WTC11 (cell line): Measurements from ENCODE around the gene CYB5D1. TPM values are rescaled to one million over a fixed set of nuclear protein-coding genes. Genes with fewer than 3 reads are reported as not detected.

ENCODE experiments used
- ATAC-seq: fragments of 200-7000 bp; cut with Tn5 transposase; 2 replicates; pipeline ENCODE4 v1.10.0; 2021; ENCODE audit warnings: mild to moderate bottlenecking, moderate library complexity
- CTCF ChIA-PET: fragments of 300-600 bp; sonication (Branson Sonifier 250); formaldehyde crosslinking; loops from one replicate; lab custom pipeline; 2021; ENCODE audit warnings: antibody characterized with exemption; lab: Charles Lee
- POLR2A ChIA-PET: fragments of 350-600 bp; sonication (Branson Sonifier 250); formaldehyde crosslinking; loops from one replicate; lab custom pipeline; 2021; ENCODE audit warnings: antibody characterized with exemption; lab: Charles Lee
- DNase-seq: peaks from one replicate; pipeline ENCODE4 v3.0.0; 2021; ENCODE audit warnings: low spot score
- H3K27ac Mint-ChIP-seq: 2 replicates; pipeline ENCODE4 v1.8.0; 2021; ENCODE audit warnings: mixed read lengths
- H3K27me3 Mint-ChIP-seq: 2 replicates; pipeline ENCODE4 v1.8.0; 2021; ENCODE audit warnings: low read depth, mild to moderate bottlenecking, moderate library complexity, mixed read lengths
- H3K36me3 Mint-ChIP-seq: 2 replicates; pipeline ENCODE4 v1.8.0; 2021; ENCODE audit warnings: mixed read lengths
- H3K4me1 Mint-ChIP-seq: 2 replicates; pipeline ENCODE4 v1.8.0; 2022; ENCODE audit warnings: mixed read lengths
- H3K4me3 Mint-ChIP-seq: 2 replicates; pipeline ENCODE4 v1.8.0; 2021; ENCODE audit warnings: mild to moderate bottlenecking, moderate library complexity, mixed read lengths
- H3K9me3 Mint-ChIP-seq: 2 replicates; pipeline ENCODE4 v1.8.0; 2021; ENCODE audit warnings: mixed read lengths
- CBFB ChIP-seq: sonication (generic); formaldehyde crosslinking; IDR thresholded peaks from 2 replicates; pipeline ENCODE4 v1.8.1; 2022; ENCODE audit warnings: mild to moderate bottlenecking, low read depth, missing genetic modification reagents
- GTF2I ChIP-seq: fragments of 250-450 bp; sonication (Bioruptor Pico); conservative IDR thresholded peaks from 2 replicates; pipeline ENCODE4 v1.4.0; 2021; ENCODE audit warnings: mild to moderate bottlenecking
- NR2C2 ChIP-seq: sonication (generic); formaldehyde crosslinking; IDR thresholded peaks from 2 replicates; pipeline ENCODE4 v1.8.0; 2022; ENCODE audit warnings: mild to moderate bottlenecking, missing genetic modification reagents
- RELA ChIP-seq: sonication (generic); formaldehyde crosslinking; IDR thresholded peaks from 2 replicates; pipeline ENCODE4 v1.8.1; 2022; ENCODE audit warnings: missing genetic modification reagents, mild to moderate bottlenecking, borderline replicate concordance
- TCF7 ChIP-seq: sonication (generic); formaldehyde crosslinking; IDR thresholded peaks from 2 replicates; pipeline ENCODE4 v1.8.0; 2022; ENCODE audit warnings: mild to moderate bottlenecking, low read depth, missing genetic modification reagents, moderate library complexity
- ZNF121 ChIP-seq: sonication (generic); formaldehyde crosslinking; IDR thresholded peaks from 2 replicates; pipeline ENCODE4 v1.8.0; 2023; ENCODE audit warnings: missing genetic modification reagents
- ZNF219 ChIP-seq: sonication (generic); formaldehyde crosslinking; IDR thresholded peaks from 2 replicates; pipeline ENCODE4 v1.8.0; 2023; ENCODE audit warnings: missing genetic modification reagents, mild to moderate bottlenecking, borderline replicate concordance
- ZNF232 ChIP-seq: sonication (generic); formaldehyde crosslinking; IDR thresholded peaks from 2 replicates; pipeline ENCODE4 v1.8.0; 2022; ENCODE audit warnings: mild to moderate bottlenecking, missing genetic modification reagents
- ZNF396 ChIP-seq: fragments of 250-450 bp; sonication (Bioruptor Pico); IDR thresholded peaks from 2 replicates; pipeline ENCODE4 v1.8.0; 2021; ENCODE audit warnings: mild to moderate bottlenecking, moderate library complexity, borderline replicate concordance
- total RNA-seq: library from RNA; stranded (reverse); gene quantifications from 3 replicates; pipeline ENCODE4 v1.2.3, GENCODE V29; 2021
- TF ChIP-seq, protein P1 (sequence below): sonication (generic); formaldehyde crosslinking; IDR thresholded peaks from 2 replicates; pipeline ENCODE4 v1.8.1; 2023; ENCODE audit warnings: mild to moderate bottlenecking, missing genetic modification reagents, moderate library complexity
- TF ChIP-seq, protein P2 (sequence below): sonication (generic); formaldehyde crosslinking; IDR thresholded peaks from 2 replicates; pipeline ENCODE4 v1.8.0; 2022; ENCODE audit warnings: mild to moderate bottlenecking, missing genetic modification reagents
- TF ChIP-seq, protein P3 (sequence below): sonication (generic); formaldehyde crosslinking; IDR thresholded peaks from 2 replicates; pipeline ENCODE4 v1.8.0; 2023; ENCODE audit warnings: mild to moderate bottlenecking, missing genetic modification reagents
- TF ChIP-seq, protein P4 (sequence below): sonication (generic); formaldehyde crosslinking; IDR thresholded peaks from 2 replicates; pipeline ENCODE4 v1.8.1; 2023; ENCODE audit warnings: mild to moderate bottlenecking, missing genetic modification reagents
- TF ChIP-seq, protein P5 (sequence below): sonication (generic); formaldehyde crosslinking; IDR thresholded peaks from 2 replicates; pipeline ENCODE4 v1.8.1; 2022; ENCODE audit warnings: mild to moderate bottlenecking, missing genetic modification reagents, moderate library complexity, borderline replicate concordance

Gene CYB5D1
- total RNA-seq, 1 experiment from 2014 or later, result 15.2 TPM

DNA sequence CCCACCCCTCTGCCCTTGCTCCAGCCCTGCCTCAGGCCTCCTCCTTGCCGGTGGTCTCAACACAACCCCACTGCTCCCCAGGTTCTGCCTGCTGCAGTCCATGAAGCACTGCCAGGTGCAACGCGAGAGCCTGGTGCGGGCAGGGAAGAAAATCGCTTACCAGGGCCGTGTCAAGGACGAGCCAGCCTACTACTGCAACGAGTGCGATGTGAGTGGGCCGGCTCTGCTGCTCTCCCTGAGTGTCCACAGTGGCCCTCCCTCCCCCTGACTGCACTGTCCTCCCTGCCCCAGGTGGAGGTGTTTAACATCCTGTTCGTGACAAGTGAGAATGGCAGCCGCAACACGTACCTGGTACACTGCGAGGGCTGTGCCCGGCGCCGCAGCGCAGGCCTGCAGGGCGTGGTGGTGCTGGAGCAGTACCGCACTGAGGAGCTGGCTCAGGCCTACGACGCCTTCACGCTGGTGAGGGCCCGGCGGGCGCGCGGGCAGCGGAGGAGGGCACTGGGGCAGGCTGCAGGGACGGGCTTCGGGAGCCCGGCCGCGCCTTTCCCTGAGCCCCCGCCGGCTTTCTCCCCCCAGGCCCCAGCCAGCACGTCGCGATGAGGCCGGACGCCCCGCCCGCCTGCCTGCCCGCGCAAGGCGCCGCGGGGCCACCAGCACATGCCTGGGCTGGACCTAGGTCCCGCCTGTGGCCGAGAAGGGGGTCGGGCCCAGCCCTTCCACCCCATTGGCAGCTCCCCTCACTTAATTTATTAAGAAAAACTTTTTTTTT, 4.7 kb upstream of the CYB5D1 start (continued):
- TF ChIP-seq, protein P1, sequence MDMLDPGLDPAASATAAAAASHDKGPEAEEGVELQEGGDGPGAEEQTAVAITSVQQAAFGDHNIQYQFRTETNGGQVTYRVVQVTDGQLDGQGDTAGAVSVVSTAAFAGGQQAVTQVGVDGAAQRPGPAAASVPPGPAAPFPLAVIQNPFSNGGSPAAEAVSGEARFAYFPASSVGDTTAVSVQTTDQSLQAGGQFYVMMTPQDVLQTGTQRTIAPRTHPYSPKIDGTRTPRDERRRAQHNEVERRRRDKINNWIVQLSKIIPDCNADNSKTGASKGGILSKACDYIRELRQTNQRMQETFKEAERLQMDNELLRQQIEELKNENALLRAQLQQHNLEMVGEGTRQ (CRISPR knock-in tag), result 0 out of 2 replicates have a peak, but pooled peaks have one; percentile 11
- TF ChIP-seq, protein P2, sequence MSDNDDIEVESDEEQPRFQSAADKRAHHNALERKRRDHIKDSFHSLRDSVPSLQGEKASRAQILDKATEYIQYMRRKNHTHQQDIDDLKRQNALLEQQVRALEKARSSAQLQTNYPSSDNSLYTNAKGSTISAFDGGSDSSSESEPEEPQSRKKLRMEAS (CRISPR knock-in tag), result peak; percentile 61; the same call in 1 of the 2 replicates
- no peak for TF ChIP-seq NR2C2 (CRISPR knock-in tag)
- no peak for TF ChIP-seq TCF7
- TF ChIP-seq, protein P3, sequence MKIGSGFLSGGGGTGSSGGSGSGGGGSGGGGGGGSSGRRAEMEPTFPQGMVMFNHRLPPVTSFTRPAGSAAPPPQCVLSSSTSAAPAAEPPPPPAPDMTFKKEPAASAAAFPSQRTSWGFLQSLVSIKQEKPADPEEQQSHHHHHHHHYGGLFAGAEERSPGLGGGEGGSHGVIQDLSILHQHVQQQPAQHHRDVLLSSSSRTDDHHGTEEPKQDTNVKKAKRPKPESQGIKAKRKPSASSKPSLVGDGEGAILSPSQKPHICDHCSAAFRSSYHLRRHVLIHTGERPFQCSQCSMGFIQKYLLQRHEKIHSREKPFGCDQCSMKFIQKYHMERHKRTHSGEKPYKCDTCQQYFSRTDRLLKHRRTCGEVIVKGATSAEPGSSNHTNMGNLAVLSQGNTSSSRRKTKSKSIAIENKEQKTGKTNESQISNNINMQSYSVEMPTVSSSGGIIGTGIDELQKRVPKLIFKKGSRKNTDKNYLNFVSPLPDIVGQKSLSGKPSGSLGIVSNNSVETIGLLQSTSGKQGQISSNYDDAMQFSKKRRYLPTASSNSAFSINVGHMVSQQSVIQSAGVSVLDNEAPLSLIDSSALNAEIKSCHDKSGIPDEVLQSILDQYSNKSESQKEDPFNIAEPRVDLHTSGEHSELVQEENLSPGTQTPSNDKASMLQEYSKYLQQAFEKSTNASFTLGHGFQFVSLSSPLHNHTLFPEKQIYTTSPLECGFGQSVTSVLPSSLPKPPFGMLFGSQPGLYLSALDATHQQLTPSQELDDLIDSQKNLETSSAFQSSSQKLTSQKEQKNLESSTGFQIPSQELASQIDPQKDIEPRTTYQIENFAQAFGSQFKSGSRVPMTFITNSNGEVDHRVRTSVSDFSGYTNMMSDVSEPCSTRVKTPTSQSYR, result no peak
- TF ChIP-seq, all 79 proteins: peak for 6

DNA sequence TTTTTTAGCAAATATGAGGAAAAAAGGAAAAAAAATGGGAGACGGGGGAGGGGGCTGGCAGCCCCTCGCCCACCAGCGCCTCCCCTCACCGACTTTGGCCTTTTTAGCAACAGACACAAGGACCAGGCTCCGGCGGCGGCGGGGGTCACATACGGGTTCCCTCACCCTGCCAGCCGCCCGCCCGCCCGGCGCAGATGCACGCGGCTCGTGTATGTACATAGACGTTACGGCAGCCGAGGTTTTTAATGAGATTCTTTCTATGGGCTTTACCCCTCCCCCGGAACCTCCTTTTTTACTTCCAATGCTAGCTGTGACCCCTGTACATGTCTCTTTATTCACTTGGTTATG, 4.1 kb upstream of the CYB5D1 start:
- TF ChIP-seq, protein P2 (CRISPR knock-in tag), result 0 out of 2 replicates have a peak, but pooled peaks have one; percentile 0
- TF ChIP-seq, protein P1 (CRISPR knock-in tag), result no peak
- TF ChIP-seq ZNF121 (CRISPR knock-in tag), result no peak
- Mint-ChIP-seq H3K27me3 (peaks cover 30% of the 10 kb centered on the region), H3K9me3 (no peaks in the 10 kb centered on the region), H3K4me3 (peak overlapping the region; percentile 63), H3K4me1 (peaks cover 32% of the 10 kb centered on the region), H3K36me3 (no peaks in the 10 kb centered on the region), H3K27ac (no peak overlapping the region)
- CTCF ChIA-PET, result interaction anchor here (0.6 to 1.4 kb wide), 13 partner anchors 9 to 357 kb away, joined by 3 to 7 read pairs (median 3); partner anchors contain the start of gene KDM6B
- DNase-seq (peak; percentile 57), ATAC-seq (no peak)
- POLR2A ChIA-PET, result interaction anchor here (1.0 kb wide), 1 partner anchor 18 kb away, joined by 5 read pairs; no protein-coding TSS in a partner anchor

DNA sequence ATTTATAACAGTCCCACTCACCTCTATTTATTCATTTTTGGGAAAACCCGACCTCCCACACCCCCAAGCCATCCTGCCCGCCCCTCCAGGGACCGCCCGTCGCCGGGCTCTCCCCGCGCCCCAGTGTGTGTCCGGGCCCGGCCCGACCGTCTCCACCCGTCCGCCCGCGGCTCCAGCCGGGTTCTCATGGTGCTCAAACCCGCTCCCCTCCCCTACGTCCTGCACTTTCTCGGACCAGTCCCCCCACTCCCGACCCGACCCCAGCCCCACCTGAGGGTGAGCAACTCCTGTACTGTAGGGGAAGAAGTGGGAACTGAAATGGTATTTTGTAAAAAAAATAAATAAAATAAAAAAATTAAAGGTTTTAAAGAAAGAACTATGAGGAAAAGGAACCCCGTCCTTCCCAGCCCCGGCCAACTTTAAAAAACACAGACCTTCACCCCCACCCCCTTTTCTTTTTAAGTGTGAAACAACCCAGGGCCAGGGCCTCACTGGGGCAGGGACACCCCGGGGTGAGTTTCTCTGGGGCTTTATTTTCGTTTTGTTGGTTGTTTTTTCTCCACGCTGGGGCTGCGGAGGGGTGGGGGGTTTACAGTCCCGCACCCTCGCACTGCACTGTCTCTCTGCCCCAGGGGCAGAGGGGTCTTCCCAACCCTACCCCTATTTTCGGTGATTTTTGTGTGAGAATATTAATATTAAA, 3.6 kb upstream of the CYB5D1 start:
- peak overlapping the region; percentile 63 for H3K4me3 Mint-ChIP-seq
- no peaks in the 10 kb centered on the region for H3K36me3 Mint-ChIP-seq
- peaks cover 30% of the 10 kb centered on the region for H3K27me3 Mint-ChIP-seq
- H3K4me1 Mint-ChIP-seq, result peaks cover 38% of the 10 kb centered on the region
- H3K27ac Mint-ChIP-seq, result no peak overlapping the region
- ChIA-PET CTCF (interaction anchor here (1.2 kb wide), 1 partner anchor 134 kb away, joined by 3 read pairs; no protein-coding TSS in a partner anchor), POLR2A (interaction anchor here (1.0 kb wide), 1 partner anchor 18 kb away, joined by 5 read pairs; no protein-coding TSS in a partner anchor)
- no peaks in the 10 kb centered on the region for H3K9me3 Mint-ChIP-seq
- ATAC-seq, result no peak
- peak; percentile 43 for DNase-seq
- TF ChIP-seq ZNF219, result no peak
- no peak for TF ChIP-seq ZNF396 (CRISPR knock-in tag)
- TF ChIP-seq, protein P4, sequence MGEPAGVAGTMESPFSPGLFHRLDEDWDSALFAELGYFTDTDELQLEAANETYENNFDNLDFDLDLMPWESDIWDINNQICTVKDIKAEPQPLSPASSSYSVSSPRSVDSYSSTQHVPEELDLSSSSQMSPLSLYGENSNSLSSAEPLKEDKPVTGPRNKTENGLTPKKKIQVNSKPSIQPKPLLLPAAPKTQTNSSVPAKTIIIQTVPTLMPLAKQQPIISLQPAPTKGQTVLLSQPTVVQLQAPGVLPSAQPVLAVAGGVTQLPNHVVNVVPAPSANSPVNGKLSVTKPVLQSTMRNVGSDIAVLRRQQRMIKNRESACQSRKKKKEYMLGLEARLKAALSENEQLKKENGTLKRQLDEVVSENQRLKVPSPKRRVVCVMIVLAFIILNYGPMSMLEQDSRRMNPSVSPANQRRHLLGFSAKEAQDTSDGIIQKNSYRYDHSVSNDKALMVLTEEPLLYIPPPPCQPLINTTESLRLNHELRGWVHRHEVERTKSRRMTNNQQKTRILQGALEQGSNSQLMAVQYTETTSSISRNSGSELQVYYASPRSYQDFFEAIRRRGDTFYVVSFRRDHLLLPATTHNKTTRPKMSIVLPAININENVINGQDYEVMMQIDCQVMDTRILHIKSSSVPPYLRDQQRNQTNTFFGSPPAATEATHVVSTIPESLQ (CRISPR knock-in tag), result no peak
- TF ChIP-seq CBFB (CRISPR knock-in tag), result no peak
- TF ChIP-seq, protein P3, result no peak
- TF ChIP-seq, protein P5, sequence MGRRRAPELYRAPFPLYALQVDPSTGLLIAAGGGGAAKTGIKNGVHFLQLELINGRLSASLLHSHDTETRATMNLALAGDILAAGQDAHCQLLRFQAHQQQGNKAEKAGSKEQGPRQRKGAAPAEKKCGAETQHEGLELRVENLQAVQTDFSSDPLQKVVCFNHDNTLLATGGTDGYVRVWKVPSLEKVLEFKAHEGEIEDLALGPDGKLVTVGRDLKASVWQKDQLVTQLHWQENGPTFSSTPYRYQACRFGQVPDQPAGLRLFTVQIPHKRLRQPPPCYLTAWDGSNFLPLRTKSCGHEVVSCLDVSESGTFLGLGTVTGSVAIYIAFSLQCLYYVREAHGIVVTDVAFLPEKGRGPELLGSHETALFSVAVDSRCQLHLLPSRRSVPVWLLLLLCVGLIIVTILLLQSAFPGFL (CRISPR knock-in tag), result no peak
- no peak for TF ChIP-seq RELA (CRISPR knock-in tag)
- TF ChIP-seq GTF2I (CRISPR knock-in tag), result no peak
- no peak for TF ChIP-seq ZNF232
